Tibial artery (tissue), 4 donors: ENCODE data around the gene ADAMTS6.

Experiments
- DNase-seq, 2 donors: peaks; one replicate each; pipeline ENCODE4 v3.0.0-alpha.2; 2019
- H3K27ac ChIP-seq, 2 donors: fragments of 200-600 bp; sonication (generic) in 1 of 2; 1 replicate in 1 of 2; 2 replicates in 1 of 2; pipeline ENCODE4 v1.5.1; 2018 to 2019; ENCODE audit warnings: mild to moderate bottlenecking in 1 of 2
- H3K27me3 ChIP-seq, 2 donors: fragments of 200-600 bp; sonication (generic) in 1 of 2; one replicate each; pipeline versions ENCODE4 v1.5.1 to v1.6.0; 2016 to 2019
- H3K36me3 ChIP-seq, 3 donors: fragments of 200-600 bp; sonication (generic) in 2 of 3; one replicate each; pipeline ENCODE4 v1.5.1; 2016 to 2019; ENCODE audit warnings: mild to moderate bottlenecking in 2 of 3
- H3K4me1 ChIP-seq, 4 donors: fragments of 200-600 bp; sonication (generic) in 2 of 4; 1 replicate in 3 of 4; 2 replicates in 1 of 4; pipeline ENCODE4 v1.5.1; 2016 to 2019
- H3K4me3 ChIP-seq, 2 donors: fragments of 200-600 bp; sonication (generic) in 1 of 2; 1 replicate in 1 of 2; 2 replicates in 1 of 2; pipeline ENCODE4 v1.5.1; 2018 to 2019; ENCODE audit warnings: mild to moderate bottlenecking in 2 of 2
- H3K9me3 ChIP-seq, 3 donors: fragments of 200-600 bp; sonication (generic) in 1 of 3; one replicate each; pipeline ENCODE4 v1.5.1; 2016 to 2019
- intact Hi-C: fragments of 100-400 bp; cut with DNase I; formaldehyde crosslinking; loops from one replicate; pipeline ENCODE4 v1.15.0; 2023; ENCODE audit warnings: low total_unique reads
- TF ChIP-seq, protein P1 (sequence below), 2 experiments: fragments of 200-600 bp in 1 of 2; fragments of 450-650 bp in 1 of 2; IDR thresholded peaks; one replicate each; pipeline ENCODE4 v1.5.1; 2017 to 2019; ENCODE audit warnings: antibody characterized with exemption in 2 of 2, mild to moderate bottlenecking in 1 of 2, moderate library complexity in 1 of 2

Gene ADAMTS6

DNA sequence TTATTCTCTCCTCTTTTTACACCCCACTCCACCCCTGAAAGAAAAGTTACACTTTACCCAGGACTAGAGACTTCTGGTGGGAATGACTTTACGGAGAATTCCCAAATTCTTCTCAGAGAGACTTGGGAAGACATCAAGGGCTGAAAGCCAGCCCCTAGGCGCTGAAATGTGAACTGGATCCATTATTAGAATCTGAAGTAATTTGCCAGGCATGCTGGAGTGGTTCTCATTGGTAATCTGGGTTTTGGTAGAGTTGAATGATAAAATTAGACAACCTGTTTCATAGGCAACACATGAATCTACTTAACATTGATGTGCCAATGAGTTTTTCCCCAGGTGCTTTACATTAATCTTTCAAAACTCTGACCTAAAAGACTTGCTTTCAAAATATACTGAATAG lies 324.8 kb downstream of the ADAMTS6 start:
- H3K27ac ChIP-seq = no peak overlapping the region
- no peak for DNase-seq
- H3K9me3 ChIP-seq = no peaks in the 10 kb centered on the region
- intact Hi-C loops = no loop called here
- no peaks in the 10 kb centered on the region for H3K36me3 ChIP-seq
- H3K4me3 ChIP-seq = no peak overlapping the region
- H3K27me3 ChIP-seq = no peaks in the 10 kb centered on the region
- H3K4me1 ChIP-seq = peaks cover 0 to 26% (median 4%) of the 10 kb centered on the region in 4 donors
- TF ChIP-seq, protein P1, sequence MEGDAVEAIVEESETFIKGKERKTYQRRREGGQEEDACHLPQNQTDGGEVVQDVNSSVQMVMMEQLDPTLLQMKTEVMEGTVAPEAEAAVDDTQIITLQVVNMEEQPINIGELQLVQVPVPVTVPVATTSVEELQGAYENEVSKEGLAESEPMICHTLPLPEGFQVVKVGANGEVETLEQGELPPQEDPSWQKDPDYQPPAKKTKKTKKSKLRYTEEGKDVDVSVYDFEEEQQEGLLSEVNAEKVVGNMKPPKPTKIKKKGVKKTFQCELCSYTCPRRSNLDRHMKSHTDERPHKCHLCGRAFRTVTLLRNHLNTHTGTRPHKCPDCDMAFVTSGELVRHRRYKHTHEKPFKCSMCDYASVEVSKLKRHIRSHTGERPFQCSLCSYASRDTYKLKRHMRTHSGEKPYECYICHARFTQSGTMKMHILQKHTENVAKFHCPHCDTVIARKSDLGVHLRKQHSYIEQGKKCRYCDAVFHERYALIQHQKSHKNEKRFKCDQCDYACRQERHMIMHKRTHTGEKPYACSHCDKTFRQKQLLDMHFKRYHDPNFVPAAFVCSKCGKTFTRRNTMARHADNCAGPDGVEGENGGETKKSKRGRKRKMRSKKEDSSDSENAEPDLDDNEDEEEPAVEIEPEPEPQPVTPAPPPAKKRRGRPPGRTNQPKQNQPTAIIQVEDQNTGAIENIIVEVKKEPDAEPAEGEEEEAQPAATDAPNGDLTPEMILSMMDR (IDR thresholded peaks at IDR 0.05) = no peak

DNA sequence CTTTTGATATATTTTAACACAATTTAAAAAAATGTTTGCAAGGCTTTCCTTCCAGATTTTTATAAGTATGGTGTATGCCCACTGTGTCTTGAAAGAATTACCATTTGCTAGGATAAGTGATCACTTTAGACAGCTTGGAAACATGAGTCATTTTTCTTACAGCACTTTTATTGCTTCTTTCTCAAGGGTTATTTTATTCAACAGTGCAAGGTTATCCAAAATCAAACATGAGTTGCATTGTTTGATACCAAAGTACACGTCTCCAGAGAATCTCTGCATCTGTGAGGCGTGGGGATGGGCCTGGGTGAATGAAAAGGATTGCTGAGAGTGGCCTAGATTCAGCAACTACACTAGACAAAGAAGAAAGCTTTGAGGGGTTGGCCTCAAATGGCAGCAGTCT lies 329.6 kb downstream of the ADAMTS6 start:
- Histone ChIP-seq H3K27ac (no peak overlapping the region), H3K27me3 (no peaks in the 10 kb centered on the region), H3K4me1 (peaks cover 0 to 9% (median 2%) of the 10 kb centered on the region in 4 donors), H3K36me3 (no peaks in the 10 kb centered on the region), H3K4me3 (no peak overlapping the region), H3K9me3 (no peaks in the 10 kb centered on the region)
- TF ChIP-seq, protein P1 (IDR thresholded peaks at IDR 0.05) = no peak
- intact Hi-C loops = no loop called here
- no peak for DNase-seq

DNA sequence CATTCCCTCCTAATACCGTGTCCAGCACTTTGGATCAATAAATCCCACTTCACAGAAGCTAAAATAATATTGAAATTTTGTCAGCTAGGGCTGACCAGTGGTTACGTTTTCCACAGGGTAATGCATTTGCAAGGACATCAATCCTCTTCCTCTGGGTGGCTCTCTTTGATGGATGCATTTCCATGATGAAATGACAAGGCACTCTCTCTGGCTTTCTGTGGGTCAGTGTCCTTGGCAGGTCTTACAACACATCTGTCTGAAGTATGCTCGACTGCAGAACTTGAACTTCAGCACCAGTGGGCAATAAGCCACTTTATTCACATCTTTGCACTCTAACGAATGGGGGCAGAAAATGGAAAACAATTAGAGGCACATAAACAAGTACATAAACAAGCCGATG lies 330.1 kb downstream of the ADAMTS6 start:
- no peak overlapping the region for H3K4me3 ChIP-seq
- H3K9me3 ChIP-seq = no peaks in the 10 kb centered on the region
- no peak overlapping the region for H3K27ac ChIP-seq
- H3K36me3 ChIP-seq = no peaks in the 10 kb centered on the region
- DNase-seq = no peak
- no peaks in the 10 kb centered on the region for H3K27me3 ChIP-seq
- intact Hi-C loops = no loop called here
- TF ChIP-seq, protein P1 (IDR thresholded peaks at IDR 0.05) = no peak
- H3K4me1 ChIP-seq = peaks cover 0 to 3% (median 0%) of the 10 kb centered on the region in 4 donors

DNA sequence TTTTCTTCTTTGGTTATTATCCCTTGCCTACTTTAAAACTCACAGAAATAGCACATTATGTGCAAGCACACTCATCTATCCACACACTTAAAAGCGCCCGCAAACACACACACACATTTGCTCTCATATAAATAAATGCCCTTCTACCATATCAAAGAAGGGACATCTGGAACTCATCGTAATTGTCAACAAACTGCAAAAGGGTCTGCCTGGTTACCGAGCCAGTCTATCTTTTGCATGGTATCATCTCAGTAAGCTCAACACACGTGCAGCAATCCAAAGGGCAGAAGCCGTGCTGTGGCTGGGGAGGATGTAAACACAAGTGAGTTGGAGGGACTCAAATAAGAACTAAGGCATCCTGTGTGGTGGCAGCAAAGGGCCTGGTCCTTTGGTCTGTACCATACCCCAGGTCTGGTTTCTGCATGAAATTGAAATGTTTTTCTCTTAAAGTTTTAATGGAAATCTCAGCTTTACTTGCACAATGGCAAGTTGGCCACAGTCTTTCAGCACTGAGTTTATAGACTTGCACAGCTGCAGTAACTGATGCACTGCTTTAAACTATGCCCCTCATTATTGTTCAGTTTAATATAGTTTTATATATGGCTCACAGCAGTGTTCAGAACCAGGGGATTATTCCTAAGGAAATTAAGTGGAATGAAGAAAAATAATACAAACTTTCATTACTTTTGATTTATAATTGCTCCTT lies 331.0 kb downstream of the ADAMTS6 start:
- Histone ChIP-seq H3K27me3 (no peaks in the 10 kb centered on the region), H3K4me3 (no peak overlapping the region), H3K4me1 (no peaks in the 10 kb centered on the region), H3K9me3 (no peaks in the 10 kb centered on the region), H3K36me3 (no peaks in the 10 kb centered on the region), H3K27ac (no peak overlapping the region)
- intact Hi-C loops = no loop called here
- DNase-seq = no peak
- TF ChIP-seq, protein P1 (IDR thresholded peaks at IDR 0.05) = no peak

DNA sequence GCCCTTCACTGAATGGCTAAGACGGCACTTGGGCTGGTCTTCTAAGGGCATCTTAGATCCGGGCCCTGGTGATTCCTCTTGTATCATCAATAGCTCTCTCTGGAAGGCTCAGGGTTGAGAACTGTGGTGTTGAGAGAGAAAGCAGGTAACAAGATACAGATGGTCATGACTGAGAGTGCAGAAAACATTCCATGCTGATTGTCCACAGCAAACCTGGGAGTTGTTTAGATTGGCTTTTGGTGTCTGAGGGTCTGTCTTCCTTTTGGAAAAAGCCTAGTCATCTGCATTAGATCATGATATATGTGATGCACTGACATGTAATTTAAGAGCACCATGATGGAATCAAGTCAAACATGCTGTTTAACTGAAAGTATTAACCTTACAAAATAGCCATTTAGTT lies 331.9 kb downstream of the ADAMTS6 start:
- no peak overlapping the region for H3K27ac ChIP-seq
- intact Hi-C loops = no loop called here
- no peak for DNase-seq
- no peaks in the 10 kb centered on the region for H3K9me3 ChIP-seq
- no peaks in the 10 kb centered on the region for H3K36me3 ChIP-seq
- no peak overlapping the region for H3K4me3 ChIP-seq
- TF ChIP-seq, protein P1 (IDR thresholded peaks at IDR 0.05) = no peak
- H3K27me3 ChIP-seq = no peaks in the 10 kb centered on the region
- no peaks in the 10 kb centered on the region for H3K4me1 ChIP-seq
